SK-N-SH (cell line): ENCODE data around the gene LRIT2. TPM values are rescaled to one million over a fixed set of nuclear protein-coding genes. Genes with fewer than 3 reads are reported as not detected.

Experiments
- CTCF ChIA-PET: fragments of 300-600, 350-600 bp; formaldehyde crosslinking; extraction: SDS; loops from one replicate; lab custom pipeline; 2021; lab: Yijun Ruan, JAX
- POLR2A ChIA-PET: fragments of 350-600 bp; sonication (Branson Sonifier 250); formaldehyde crosslinking; extraction: SDS; loops from one replicate; lab custom pipeline; 2020; ENCODE audit warnings: antibody characterized with exemption, inconsistent platforms; lab: Yijun Ruan, JAX
- DNase-seq: peaks from one replicate; pipeline ENCODE4 v3.0.0; 2012
- H2AFZ ChIP-seq: fragments of 200-600 bp; sonication (generic); 2 replicates; pipeline ENCODE4 v1.8.1; 2016; ENCODE audit warnings: antibody characterized with exemption, mild to moderate bottlenecking, low read depth
- H3F3A ChIP-seq: fragments of 200-600 bp; sonication (generic); replicated peaks from 2 replicates; pipeline ENCODE3; 2016; ENCODE audit warnings: antibody characterized with exemption, mild to moderate bottlenecking; ENCODE audit not compliant: insufficient read depth
- H3K27ac ChIP-seq, 2 experiments: fragments of 200-500 bp in 1 of 2; fragments of 200-600 bp in 1 of 2; sonication (Bioruptor generic) in 1 of 2; sonication (generic), shearing (Covaris generic) in 1 of 2; 2 replicates each; pipeline versions ENCODE4 v1.5.1 to v1.6.1; 2014 to 2016; ENCODE audit warnings: low read depth in 2 of 2, inconsistent platforms in 1 of 2, low read length in 1 of 2, mild to moderate bottlenecking in 1 of 2, mixed read lengths in 1 of 2
- H3K27me3 ChIP-seq: fragments of 200-600 bp; sonication (generic), shearing (Covaris generic); 2 replicates; pipeline ENCODE4 v1.6.1; 2016; ENCODE audit warnings: mixed run types; ENCODE audit not compliant: insufficient read depth
- H3K36me3 ChIP-seq, 2 experiments: fragments of 200-500 bp in 1 of 2; fragments of 200-600 bp in 1 of 2; sonication (Bioruptor generic) in 1 of 2; sonication (generic) in 1 of 2; replicated peaks in 1 of 2; 2 replicates each; pipeline versions ENCODE3 to v1.5.1; 2014 to 2016; ENCODE audit warnings: low read length in 1 of 2, mild to moderate bottlenecking in 1 of 2; ENCODE audit not compliant: insufficient read depth in 2 of 2, control insufficient read depth in 1 of 2
- H3K4me1 ChIP-seq, 2 experiments: fragments of 200-500 bp in 1 of 2; fragments of 200-600 bp in 1 of 2; sonication (Bioruptor generic) in 1 of 2; sonication (generic), shearing (Covaris generic) in 1 of 2; 2 replicates each; pipeline versions ENCODE4 v1.5.1 to v1.6.1; 2014 to 2016; ENCODE audit warnings: low read depth in 1 of 2, low read length in 1 of 2, mixed run types in 1 of 2; ENCODE audit not compliant: insufficient read depth in 2 of 2, control insufficient read depth in 1 of 2
- H3K4me2 ChIP-seq: fragments of 200-600 bp; sonication (generic), shearing (Covaris generic); 2 replicates; pipeline ENCODE4 v1.6.1; 2017; ENCODE audit warnings: mixed run types
- H3K4me3 ChIP-seq, 2 experiments: fragments of 200-500 bp in 1 of 2; fragments of 200-600 bp in 1 of 2; sonication (Bioruptor generic) in 1 of 2; sonication (generic), shearing (Covaris generic) in 1 of 2; 2 replicates each; pipeline versions ENCODE4 v1.5.1 to v1.8.1; 2014 to 2016; ENCODE audit warnings: low read depth in 2 of 2, inconsistent platforms in 1 of 2, low read length in 1 of 2, mild to moderate bottlenecking in 1 of 2, mixed read lengths in 1 of 2, moderate library complexity in 1 of 2
- H3K79me2 ChIP-seq: fragments of 200-600 bp; sonication (generic); 2 replicates; pipeline ENCODE4 v1.8.1; 2017; ENCODE audit warnings: mild to moderate bottlenecking; ENCODE audit not compliant: insufficient read depth
- H3K9ac ChIP-seq: fragments of 200-600 bp; sonication (generic); 2 replicates; pipeline ENCODE4 v1.6.1; 2017; ENCODE audit warnings: mixed run types
- H3K9me2 ChIP-seq: fragments of 200-600 bp; sonication (generic); 2 replicates; pipeline ENCODE4 v1.6.1; 2017; ENCODE audit warnings: mixed run types
- H3K9me3 ChIP-seq: fragments of 200-600 bp; sonication (generic); 2 replicates; pipeline ENCODE4 v1.6.1; 2017; ENCODE audit warnings: mixed run types, mild to moderate bottlenecking, moderate library complexity
- H4K20me1 ChIP-seq: fragments of 200-600 bp; sonication (generic); 2 replicates; pipeline ENCODE4 v1.6.1; 2017; ENCODE audit warnings: mild to moderate bottlenecking, mixed run types; ENCODE audit not compliant: insufficient read depth
- EP300 ChIP-seq, 2 experiments: IDR thresholded peaks; 2 replicates each; pipeline versions ENCODE4 v1.4.0 to v1.6.1; 2012; ENCODE audit warnings: borderline replicate concordance in 1 of 2, low read depth in 1 of 2, low read length in 1 of 2
- FOXJ3 ChIP-seq: sonication (generic); formaldehyde crosslinking; IDR thresholded peaks from 2 replicates; pipeline ENCODE4 v1.5.1; 2020; ENCODE audit warnings: mild to moderate bottlenecking, missing genetic modification reagents
- GABPA ChIP-seq: IDR thresholded peaks from 2 replicates; pipeline ENCODE4 v1.4.0; 2012; ENCODE audit warnings: low read depth, mild to moderate bottlenecking
- GATA2 ChIP-seq: sonication (generic); formaldehyde crosslinking; IDR thresholded peaks from 2 replicates; pipeline ENCODE4 v1.5.0; 2020; ENCODE audit warnings: mild to moderate bottlenecking, missing genetic modification reagents
- MEF2A ChIP-seq: IDR thresholded peaks from 2 replicates; pipeline ENCODE4 v1.4.0; 2012; ENCODE audit warnings: low read depth, borderline replicate concordance
- NRF1 ChIP-seq: IDR thresholded peaks from 2 replicates; pipeline ENCODE4 v1.6.1; 2012; ENCODE audit warnings: low read depth, mild to moderate bottlenecking, low read length
- POLR2AphosphoS5 ChIP-seq: IDR thresholded peaks from 2 replicates; pipeline ENCODE4 v1.6.1; 2012; ENCODE audit warnings: low read depth, low read length
- RAD21 ChIP-seq: IDR thresholded peaks from 2 replicates; pipeline ENCODE4 v1.6.1; 2012; ENCODE audit warnings: mild to moderate bottlenecking, low read length
- RCOR1 ChIP-seq: fragments of 150-350 bp; IDR thresholded peaks from 2 replicates; pipeline ENCODE4 v1.6.1; 2017; ENCODE audit warnings: antibody characterized with exemption, low read length
- RFX5 ChIP-seq: IDR thresholded peaks from 2 replicates; pipeline ENCODE4 v1.6.1; 2012; ENCODE audit warnings: mild to moderate bottlenecking, improper control_type of control experiment, low read length
- SMC3 ChIP-seq: IDR thresholded peaks from 2 replicates; pipeline ENCODE4 v1.6.1; 2012; ENCODE audit warnings: low read depth, low read length, improper control_type of control experiment
- TCF12 ChIP-seq: IDR thresholded peaks from 2 replicates; pipeline ENCODE4 v1.4.0; 2012
- TEAD4 ChIP-seq: IDR thresholded peaks from 2 replicates; pipeline ENCODE4 v1.4.0; 2012; ENCODE audit warnings: mild to moderate bottlenecking, borderline replicate concordance; ENCODE audit not compliant: insufficient read depth
- WGBS: methylation state at CpG from one replicate; pipeline ENCODE4 v1.1.6; 2017; ENCODE audit warnings: low lambda C conversion rate; 5-methylcytosine and 5-hydroxymethylcytosine counted together
- polyA plus RNA-seq, 3 experiments: library from polyadenylated mRNA; depleted of rRNA; stranded (reverse); fragments of >200 nt; gene quantifications; 2 replicates each; pipeline ENCODE4 v1.2.3, GENCODE V29; 2012
- TF ChIP-seq, protein P1 (sequence below): IDR thresholded peaks from 2 replicates; pipeline ENCODE4; 2012
- TF ChIP-seq, protein P2 (sequence below): IDR thresholded peaks from 2 replicates; pipeline ENCODE4 v1.4.0; 2012; ENCODE audit warnings: low read depth, borderline replicate concordance
- TF ChIP-seq, protein P3 (sequence below): IDR thresholded peaks from 2 replicates; pipeline ENCODE4 v1.4.0; 2012; ENCODE audit warnings: low read depth

The LRIT2 gene
- polyA plus RNA-seq, 1 of the 3 experiments (the other 2 are of a cell fraction) = not detected

DNA sequence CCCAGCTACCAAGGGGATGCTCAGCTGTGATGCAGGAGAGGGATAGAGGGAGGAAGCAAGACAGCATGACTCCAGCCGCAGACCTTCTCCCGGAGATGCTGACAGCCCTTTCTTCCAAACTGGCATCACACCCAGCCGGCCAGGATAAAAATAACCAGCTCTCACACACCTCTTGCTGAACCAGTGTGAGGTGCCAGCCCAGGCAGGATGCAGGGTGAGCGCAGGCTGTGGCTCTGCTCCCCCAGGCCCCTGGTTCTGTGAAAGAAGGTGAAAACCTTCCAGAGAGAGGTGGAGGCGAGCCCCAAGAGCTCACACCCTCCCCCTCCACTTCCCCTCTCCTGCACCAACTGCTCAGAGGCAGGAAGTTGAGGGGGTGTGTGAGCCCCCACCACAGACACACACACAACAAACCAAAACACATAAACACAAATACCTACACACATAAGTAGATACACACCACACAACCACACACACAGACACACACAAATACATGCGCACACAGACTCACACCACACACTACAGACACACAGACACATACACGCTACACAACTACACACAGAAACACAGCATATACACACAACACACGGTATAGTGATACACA, 47.7 kb downstream of the LRIT2 start:
- DNase-seq = no peak
- TF ChIP-seq, protein P1, sequence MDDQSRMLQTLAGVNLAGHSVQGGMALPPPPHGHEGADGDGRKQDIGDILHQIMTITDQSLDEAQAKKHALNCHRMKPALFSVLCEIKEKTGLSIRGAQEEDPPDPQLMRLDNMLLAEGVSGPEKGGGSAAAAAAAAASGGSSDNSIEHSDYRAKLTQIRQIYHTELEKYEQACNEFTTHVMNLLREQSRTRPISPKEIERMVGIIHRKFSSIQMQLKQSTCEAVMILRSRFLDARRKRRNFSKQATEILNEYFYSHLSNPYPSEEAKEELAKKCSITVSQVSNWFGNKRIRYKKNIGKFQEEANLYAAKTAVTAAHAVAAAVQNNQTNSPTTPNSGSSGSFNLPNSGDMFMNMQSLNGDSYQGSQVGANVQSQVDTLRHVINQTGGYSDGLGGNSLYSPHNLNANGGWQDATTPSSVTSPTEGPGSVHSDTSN = no peak
- TF ChIP-seq TCF12 = no peak
- no peak for TF ChIP-seq SMC3
- TF ChIP-seq, protein P2, sequence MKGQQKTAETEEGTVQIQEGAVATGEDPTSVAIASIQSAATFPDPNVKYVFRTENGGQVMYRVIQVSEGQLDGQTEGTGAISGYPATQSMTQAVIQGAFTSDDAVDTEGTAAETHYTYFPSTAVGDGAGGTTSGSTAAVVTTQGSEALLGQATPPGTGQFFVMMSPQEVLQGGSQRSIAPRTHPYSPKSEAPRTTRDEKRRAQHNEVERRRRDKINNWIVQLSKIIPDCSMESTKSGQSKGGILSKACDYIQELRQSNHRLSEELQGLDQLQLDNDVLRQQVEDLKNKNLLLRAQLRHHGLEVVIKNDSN = no peak
- TF ChIP-seq RFX5 = no peak
- no peak for TF ChIP-seq FOXJ3 (CRISPR knock-in tag)
- no peak for TF ChIP-seq NRF1
- no peak for TF ChIP-seq MEF2A
- no peak for TF ChIP-seq POLR2AphosphoS5
- no peak for TF ChIP-seq RAD21
- Histone ChIP-seq H3K9me2 (no peaks in the 10 kb centered on the region), H3K27ac (no peak overlapping the region), H3K79me2 (no peaks in the 10 kb centered on the region), H3K27me3 (no peaks in the 10 kb centered on the region), H3K4me1 (peaks cover 0 to 8% of the 10 kb centered on the region in 2 experiments; a peak in 1 of 4 replicates), H3K4me2 (no peak overlapping the region), H3K9me3 (no peaks in the 10 kb centered on the region), H3K36me3 (no peaks in the 10 kb centered on the region), H3K4me3 (no peak overlapping the region), H4K20me1 (no peaks in the 10 kb centered on the region), H3K9ac (no peak overlapping the region), H2AFZ (no peak overlapping the region), H3F3A (no peaks in the 10 kb centered on the region)
- ChIA-PET POLR2A (interaction anchor here (0.9 kb wide), 1 partner anchor 8 kb away, joined by 3 read pairs; no protein-coding TSS in a partner anchor), CTCF (interaction anchor here (1.1 kb wide), 1 partner anchor 27 kb away, joined by 4 read pairs; no protein-coding TSS in a partner anchor)
- 76% methylated on average over 8 of the region's 8 CpGs for WGBS

DNA sequence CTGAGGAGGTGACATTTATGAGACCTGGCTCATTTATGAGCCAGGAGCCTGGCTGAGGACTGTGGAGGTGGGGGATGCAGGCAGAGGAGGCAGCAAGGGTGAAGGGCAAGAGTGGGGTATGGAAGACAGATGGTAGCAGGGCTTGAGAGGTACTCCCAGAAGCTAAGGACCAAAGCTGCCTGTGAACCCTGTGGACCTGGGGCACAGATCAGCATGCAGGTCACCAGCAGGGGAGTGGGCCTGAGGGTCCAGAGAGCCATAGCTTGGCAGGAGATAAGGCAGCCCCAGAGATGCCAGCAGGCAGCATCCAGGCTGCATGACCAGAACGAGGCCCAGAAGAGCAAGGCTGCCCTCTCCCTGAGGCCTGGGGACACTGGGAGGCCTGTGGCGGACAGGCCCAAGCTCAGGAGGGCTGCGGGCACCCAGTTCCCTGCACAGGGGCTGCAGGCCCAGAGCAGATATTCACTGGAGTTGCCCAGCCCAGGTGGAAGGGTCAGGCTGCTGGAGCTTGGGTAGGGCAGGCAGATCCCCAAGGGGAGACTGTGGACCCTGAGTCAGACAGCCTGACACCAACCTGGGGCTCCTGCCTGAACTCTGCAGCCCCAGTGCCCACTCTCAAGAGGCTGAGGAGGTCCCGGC, 48.4 kb downstream of the LRIT2 start:
- H3K4me2 ChIP-seq = no peak overlapping the region
- CTCF ChIA-PET = interaction anchor here (1.1 kb wide), 1 partner anchor 28 kb away, joined by 4 read pairs; no protein-coding TSS in a partner anchor
- POLR2A ChIA-PET = interaction anchor here (0.9 kb wide), 1 partner anchor 9 kb away, joined by 3 read pairs; no protein-coding TSS in a partner anchor
- no peaks in the 10 kb centered on the region for H3K9me3 ChIP-seq
- no peaks in the 10 kb centered on the region for H3K36me3 ChIP-seq
- no CpG with 5 or more reads among the region's 4 CpGs for WGBS
- H3K4me1 ChIP-seq = peaks cover 0 to 8% of the 10 kb centered on the region in 2 experiments; a peak in 1 of 4 replicates
- no peaks in the 10 kb centered on the region for H3K9me2 ChIP-seq
- no peaks in the 10 kb centered on the region for H3K79me2 ChIP-seq
- H4K20me1 ChIP-seq = no peaks in the 10 kb centered on the region
- H3K27me3 ChIP-seq = no peaks in the 10 kb centered on the region
- TF ChIP-seq MEF2A (no peak), TEAD4 (no peak), RCOR1 (no peak), EP300 (IDR thresholded peaks at IDR 0.05; ENCODE audit: borderline replicate concordance in 1 of 2, low read depth in 1 of 2, low read length in 1 of 2) (no peak), GABPA (no peak), POLR2AphosphoS5 (no peak), RFX5 (no peak), GATA2 (CRISPR knock-in tag) (no peak)
- TF ChIP-seq, protein P2 = no peak
- TF ChIP-seq, protein P3, sequence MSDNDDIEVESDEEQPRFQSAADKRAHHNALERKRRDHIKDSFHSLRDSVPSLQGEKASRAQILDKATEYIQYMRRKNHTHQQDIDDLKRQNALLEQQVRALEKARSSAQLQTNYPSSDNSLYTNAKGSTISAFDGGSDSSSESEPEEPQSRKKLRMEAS = no peak
- no peak overlapping the region for H2AFZ ChIP-seq
- no peak for DNase-seq
- no peaks in the 10 kb centered on the region for H3F3A ChIP-seq
- H3K9ac ChIP-seq = no peak overlapping the region
- no peak overlapping the region for H3K4me3 ChIP-seq
- no peak overlapping the region for H3K27ac ChIP-seq
